A549 (cell line): ENCODE data around the gene TMCO4. TPM values are rescaled to one million over a fixed set of nuclear protein-coding genes. Genes with fewer than 3 reads are reported as not detected.

ENCODE experiments used
- ATAC-seq, 2 experiments: fragments of 200-7000 bp in 1 of 2; fragments of >200 bp in 1 of 2; cut with Nextera tagmentation in 1 of 2; cut with Tn5 transposase in 1 of 2; 3 replicates each; pipeline versions ENCODE4 v1.8.0 to v1.9.1; 2018 to 2020; ENCODE audit warnings: mild to moderate bottlenecking in 1 of 2, moderate library complexity in 1 of 2
- CTCF ChIA-PET: fragments of 300-600 bp; sonication (Branson Sonifier 250); formaldehyde crosslinking; extraction: SDS; loops from one replicate; lab custom pipeline; 2021; ENCODE audit warnings: antibody characterized with exemption, inconsistent platforms; lab: Yijun Ruan, JAX
- POLR2A ChIA-PET: fragments of 350-600 bp; formaldehyde crosslinking; extraction: SDS; loops from one replicate; lab custom pipeline; 2021; ENCODE audit warnings: antibody characterized with exemption, inconsistent platforms; lab: Yijun Ruan, JAX
- DNase-seq, 2 experiments: peaks; one replicate each; pipeline versions ENCODE4 v3.0.0 to v3.0.0-alpha.2; 2011 to 2016; ENCODE audit warnings: low read depth in 1 of 2, low spot score in 1 of 2
- FAIRE-seq: peaks from 2 replicates; lab custom pipeline; 2011; peaks lifted over from hg19 to GRCh38; lab: Jason Lieb, UNC
- H3K27ac ChIP-seq, 2 experiments: fragments of >200 bp; sonication (Bioruptor Twin); formaldehyde crosslinking; 3 replicates each; pipeline ENCODE4 v1.5.1; 2016 to 2017
- H3K4me1 ChIP-seq: fragments of >200 bp; sonication (Bioruptor Twin); formaldehyde crosslinking; 3 replicates; pipeline ENCODE4 v1.6.1; 2016
- H3K4me2 ChIP-seq: fragments of >200 bp; sonication (Bioruptor Twin); formaldehyde crosslinking; 3 replicates; pipeline ENCODE4 v1.6.1; 2016
- H3K4me3 ChIP-seq: fragments of >200 bp; sonication (Bioruptor Twin); formaldehyde crosslinking; 3 replicates; pipeline ENCODE4 v1.5.1; 2016
- H3K9me3 ChIP-seq: fragments of >200 bp; sonication (Bioruptor Twin); formaldehyde crosslinking; 3 replicates; pipeline ENCODE4 v1.6.1; 2016
- CBX2 ChIP-seq: fragments of 200-600 bp; sonication (generic); IDR thresholded peaks from 2 replicates; pipeline ENCODE4 v1.6.1; 2016; ENCODE audit warnings: low read depth, mild to moderate bottlenecking, borderline replicate concordance
- CHD4 ChIP-seq: fragments of 200-600 bp; sonication (generic); IDR thresholded peaks from 2 replicates; pipeline ENCODE4 v1.6.1; 2016; ENCODE audit warnings: antibody characterized with exemption, mild to moderate bottlenecking, borderline replicate concordance
- E2F6 ChIP-seq: IDR thresholded peaks from 2 replicates; pipeline ENCODE4 v1.6.1; 2012; ENCODE audit warnings: low read depth, borderline replicate concordance
- EHMT2 ChIP-seq: fragments of 200-600 bp; sonication (generic); IDR thresholded peaks from 2 replicates; pipeline ENCODE4 v1.6.1; 2016; ENCODE audit warnings: antibody characterized with exemption, low read depth, mild to moderate bottlenecking, moderate library complexity
- FOSL2 ChIP-seq, 2 experiments: fragments of 450-650 bp in 1 of 2; fragments of >200 bp in 1 of 2; sonication (Bioruptor Twin) in 1 of 2; formaldehyde crosslinking; IDR thresholded peaks; 2 replicates each; pipeline versions ENCODE4 v1.5.0 to v1.6.1; 2016 to 2020; ENCODE audit warnings: mild to moderate bottlenecking in 1 of 2, moderate library complexity in 1 of 2
- HEYL ChIP-seq: fragments of 250-450 bp; sonication (Bioruptor Pico); IDR thresholded peaks from 2 replicates; pipeline ENCODE4 v1.8.0; 2021; ENCODE audit warnings: mild to moderate bottlenecking, moderate library complexity
- HMGXB4 ChIP-seq: fragments of 250-450 bp; sonication (Bioruptor Pico); IDR thresholded peaks from 2 replicates; pipeline ENCODE4 v1.5.0; 2021; ENCODE audit warnings: mild to moderate bottlenecking, moderate library complexity, borderline replicate concordance
- HOXB13 ChIP-seq: fragments of 250-450 bp; sonication (Bioruptor Pico); IDR thresholded peaks from 2 replicates; pipeline ENCODE4 v1.5.0; 2020; ENCODE audit warnings: low read depth, mild to moderate bottlenecking, moderate library complexity
- MAFK ChIP-seq: fragments of 450-650 bp; IDR thresholded peaks from 2 replicates; pipeline ENCODE4 v1.6.1; 2014; ENCODE audit not compliant: partially characterized antibody
- MAX ChIP-seq: IDR thresholded peaks from 2 replicates; pipeline ENCODE4 v1.6.1; 2012
- MAZ ChIP-seq: fragments of 150-350 bp; IDR thresholded peaks from 2 replicates; pipeline ENCODE4 v1.6.1; 2014; ENCODE audit warnings: antibody characterized with exemption, low read depth, low read length, borderline replicate concordance
- NR3C1 ChIP-seq: fragments of >200 bp; sonication (Bioruptor Twin); formaldehyde crosslinking; IDR thresholded peaks from 3 replicates; pipeline ENCODE4 v1.6.1; 2017
- RAD21 ChIP-seq, 2 experiments: fragments of >200 bp in 1 of 2; sonication (Bioruptor Twin) in 1 of 2; formaldehyde crosslinking in 1 of 2; IDR thresholded peaks in 1 of 2; conservative IDR thresholded peaks in 1 of 2; 2 replicates in 1 of 2; 3 replicates in 1 of 2; pipeline ENCODE4 v1.6.1; 2012 to 2018; ENCODE audit warnings: inconsistent platforms in 1 of 2
- RCOR1 ChIP-seq: fragments of 150-350 bp; IDR thresholded peaks from 2 replicates; pipeline ENCODE4 v1.6.1; 2014; ENCODE audit warnings: antibody characterized with exemption, low read length, low read depth
- SREBF2 ChIP-seq: fragments of 450-650 bp; IDR thresholded peaks from 2 replicates; pipeline ENCODE4 v1.6.1; 2014; ENCODE audit warnings: mild to moderate bottlenecking, moderate library complexity
- TP53 ChIP-seq: fragments of 250-450 bp; sonication (Bioruptor Pico); IDR thresholded peaks from 2 replicates; pipeline ENCODE4 v1.5.0; 2021; ENCODE audit warnings: mild to moderate bottlenecking, moderate library complexity
- USF2 ChIP-seq: fragments of 450-650 bp; IDR thresholded peaks from 2 replicates; pipeline ENCODE4 v1.6.1; 2014; ENCODE audit warnings: antibody characterized with exemption
- ZNF302 ChIP-seq: fragments of 250-450 bp; sonication (Bioruptor Pico); IDR thresholded peaks from 2 replicates; pipeline ENCODE4 v1.9.0; 2021; ENCODE audit warnings: inconsistent platforms, mild to moderate bottlenecking, moderate library complexity
- WGBS: methylation state at CpG from one replicate; pipeline ENCODE4 v1.1.6; 2017; ENCODE audit errors: missing lambda C conversion rate; 5-methylcytosine and 5-hydroxymethylcytosine counted together
- polyA plus RNA-seq, 4 experiments: library from polyadenylated mRNA; depleted of rRNA in 3 of 4; stranded (reverse); fragments of >200 nt; fragmentation: RNase III in 1 of 4; extraction: RNeasy Plus Mini Kit Qiagen cat#74134 plus additional on column Dnase treatment in 1 of 4; gene quantifications; 2 replicates in 3 of 4; 3 replicates in 1 of 4; pipeline ENCODE4 v1.2.3, GENCODE V29; 2011 to 2017

TMCO4 gene
- polyA plus RNA-seq, 2 of the 4 experiments (the other 2 are of a cell fraction), result 4.0 to 4.6 TPM

- FAIRE-seq (no peak), ATAC-seq (no peak), DNase-seq (no peak)
- ChIA-PET POLR2A (interaction anchor here (0.6 kb wide), 1 partner anchor 364 kb away, joined by 3 read pairs; no protein-coding TSS in a partner anchor), CTCF (no interaction called here)
- H3K4me2 ChIP-seq, result no peak overlapping the region
- WGBS, result 83% methylated on average over 10 of the region's 10 CpGs
- TF ChIP-seq RAD21 (conservative IDR thresholded peaks at IDR 0.05 in 1 of 2, IDR thresholded peaks at IDR 0.05 in 1 of 2) (no peak), TP53 (no peak), MAX (no peak), RCOR1 (no peak), EHMT2 (no peak), ZNF302 (CRISPR knock-in tag) (no peak), CBX2 (no peak), MAZ (no peak), HOXB13 (CRISPR knock-in tag) (no peak), NR3C1 (no peak)
- no peak overlapping the region for H3K27ac ChIP-seq
- H3K9me3 ChIP-seq, result no peaks in the 10 kb centered on the region
- peaks cover 17% of the 10 kb centered on the region for H3K4me1 ChIP-seq
- H3K4me3 ChIP-seq, result no peak overlapping the region
These were observed 30.3 kb downstream of the TMCO4 start for GRCh38 chr1:19769211-19769932.

- FAIRE-seq, result no peak
- Histone ChIP-seq H3K4me2 (no peak overlapping the region), H3K9me3 (no peaks in the 10 kb centered on the region), H3K4me3 (no peak overlapping the region), H3K4me1 (peaks cover 17% of the 10 kb centered on the region)
- POLR2A ChIA-PET, result no interaction called here
- no peak for DNase-seq
- CTCF ChIA-PET, result no interaction called here
- ATAC-seq, result no peak
- no peak for TF ChIP-seq HEYL
- no peak for TF ChIP-seq SREBF2
- no peak for TF ChIP-seq CHD4
- TF ChIP-seq, all 56 proteins: peak for 0
- H3K27ac ChIP-seq, result no peak overlapping the region
- WGBS, result 91% methylated on average over 15 of the region's 18 CpGs
These were observed 31.1 kb downstream of the TMCO4 start for GRCh38 chr1:19768353-19769210.

- peak; percentile 43 for TF ChIP-seq MAFK
- TF ChIP-seq USF2, result no peak
- TF ChIP-seq FOSL2 (IDR thresholded peaks at IDR 0.05), result no peak
- TF ChIP-seq FOSL2 (CRISPR knock-in tag; IDR thresholded peaks at IDR 0.05), result 0 out of 2 replicates have a peak, but pooled peaks have one; percentile 30
- FAIRE-seq, result no peak
- Histone ChIP-seq H3K4me2 (peak overlapping the region; percentile 52), H3K9me3 (no peaks in the 10 kb centered on the region), H3K4me1 (peaks cover 17% of the 10 kb centered on the region), H3K27ac (peak overlapping the region; percentile 63 to 71; a peak in 5 of 6 replicates), H3K4me3 (no peak overlapping the region)
- ATAC-seq, result peak; percentile 74 to 76
- 52% methylated on average over 10 of the region's 10 CpGs for WGBS
- peak; percentile 58 to 75 for DNase-seq
- ChIA-PET CTCF (interaction anchor here (0.8 to 2.0 kb wide), 2 partner anchors 50 to 387 kb away, joined by 4 to 6 read pairs; no protein-coding TSS in a partner anchor), POLR2A (no interaction called here)
These were observed 34.1 kb downstream of the TMCO4 start for GRCh38 chr1:19765623-19766022.

- DNase-seq, result no peak
- H3K4me1 ChIP-seq, result peaks cover 17% of the 10 kb centered on the region
- TF ChIP-seq HMGXB4 (CRISPR knock-in tag) (no peak), E2F6 (no peak), EHMT2 (no peak)
- TF ChIP-seq, all 56 proteins: peak for 0
- ChIA-PET POLR2A (no interaction called here), CTCF (interaction anchor here (0.9 kb wide), 1 partner anchor 20 kb away, joined by 3 read pairs; no protein-coding TSS in a partner anchor)
- ATAC-seq (no peak), FAIRE-seq (no peak)
- Histone ChIP-seq H3K9me3 (no peaks in the 10 kb centered on the region), H3K4me3 (no peak overlapping the region), H3K27ac (peak overlapping the region; percentile 63 to 71; a peak in 3 of 6 replicates), H3K4me2 (no peak overlapping the region)
- 87% methylated on average over 5 of the region's 5 CpGs for WGBS
These were observed 34.9 kb downstream of the TMCO4 start for GRCh38 chr1:19764848-19765247.
